HS-5 (cell line): ENCODE data around the gene PIK3CG.

Experiments
- DNase-seq: peaks from one replicate; pipeline ENCODE4 v3.0.0-alpha.2; 2012; ENCODE audit warnings: low read depth

Gene PIK3CG

GRCh38 chr7:106858618-106859532, 6.2 kb upstream of the PIK3CG start:
- DNase-seq: no peak

- no peak for DNase-seq
Measured at GRCh38 chr7:106862317-106863089, 2.6 kb upstream of the PIK3CG start.

GRCh38 chr7:106863274-106863997, 1.6 kb upstream of the PIK3CG start:
- DNase-seq: no peak

- DNase-seq: no peak
Measured at GRCh38 chr7:106864298-106865081, 592 bp upstream of the PIK3CG start.

GRCh38 chr7:106866298-106867281, 1.5 kb downstream of the PIK3CG start:
- no peak for DNase-seq

- no peak for DNase-seq
Measured at GRCh38 chr7:106867641-106868351, 2.7 kb downstream of the PIK3CG start.

- DNase-seq: no peak
Measured at GRCh38 chr7:106868364-106868763, 3.3 kb downstream of the PIK3CG start.

GRCh38 chr7:106869954-106870353, 4.9 kb downstream of the PIK3CG start:
- no peak for DNase-seq

GRCh38 chr7:106870528-106870927, 5.4 kb downstream of the PIK3CG start:
- DNase-seq: no peak

GRCh38 chr7:106870983-106871410, 5.9 kb downstream of the PIK3CG start:
- no peak for DNase-seq

- no peak for DNase-seq
Measured at GRCh38 chr7:106871793-106872571, 6.9 kb downstream of the PIK3CG start.

- DNase-seq: no peak
Measured at GRCh38 chr7:106872763-106873162, 7.7 kb downstream of the PIK3CG start.

GRCh38 chr7:106874076-106874475, 9.0 kb downstream of the PIK3CG start:
- no peak for DNase-seq

GRCh38 chr7:106875508-106875907, 10.4 kb downstream of the PIK3CG start:
- no peak for DNase-seq

- no peak for DNase-seq
Measured at GRCh38 chr7:106878748-106879439, 13.8 kb downstream of the PIK3CG start.

- DNase-seq: no peak
Measured at GRCh38 chr7:106881984-106882383, 16.9 kb downstream of the PIK3CG start.

- DNase-seq: no peak
Measured at GRCh38 chr7:106883456-106884026, 18.5 kb downstream of the PIK3CG start.

- no peak for DNase-seq
Measured at GRCh38 chr7:106885652-106886051, 20.6 kb downstream of the PIK3CG start.
